Activated B cell treated with CpG ODN at 0.5 μM for 24 hours (primary cell): Measurements from ENCODE around the gene FBXL7. TPM values are rescaled to one million over a fixed set of nuclear protein-coding genes. Genes with fewer than 3 reads are reported as not detected.

Experiments
- ATAC-seq: fragments of 200-7000 bp; cut with Tn5 transposase; one replicate; pipeline ENCODE4 v1.10.0; 2021; ENCODE audit warnings: low read depth, mild to moderate bottlenecking, moderate library complexity
- CTCF ChIA-PET: fragments of 350-600 bp; sonication (Branson Sonifier 250); formaldehyde crosslinking; loops from one replicate; lab custom pipeline; 2021; ENCODE audit warnings: antibody characterized with exemption; lab: Charles Lee
- POLR2A ChIA-PET: fragments of 350-600 bp; sonication (Branson Sonifier 250); formaldehyde crosslinking; loops from one replicate; lab custom pipeline; 2021; ENCODE audit warnings: antibody characterized with exemption; lab: Charles Lee
- DNase-seq: peaks from one replicate; pipeline ENCODE4 v3.0.0; 2022
- H3K27ac Mint-ChIP-seq: one replicate; pipeline ENCODE4 v1.8.0; 2020; ENCODE audit warnings: mixed read lengths
- H3K27me3 Mint-ChIP-seq: one replicate; pipeline ENCODE4 v1.8.0; 2021; ENCODE audit warnings: mixed read lengths
- H3K36me3 Mint-ChIP-seq: one replicate; pipeline ENCODE4 v1.8.0; 2021; ENCODE audit warnings: low read depth, mixed read lengths
- H3K4me1 Mint-ChIP-seq: one replicate; pipeline ENCODE4 v1.8.0; 2021; ENCODE audit warnings: mixed read lengths
- H3K4me3 Mint-ChIP-seq: one replicate; pipeline ENCODE4 v1.8.0; 2020; ENCODE audit warnings: mild to moderate bottlenecking, mixed read lengths
- H3K9me3 Mint-ChIP-seq: one replicate; pipeline ENCODE4 v1.8.0; 2020; ENCODE audit warnings: mixed read lengths
- CTCF ChIP-seq: fragments of 200-600 bp; IDR thresholded peaks from one replicate; pipeline ENCODE4 v1.8.0; 2022; ENCODE audit warnings: antibody characterized with exemption, mild to moderate bottlenecking
- intact Hi-C: fragments of 100-400 bp; cut with micrococcal nuclease; formaldehyde crosslinking; loops from one replicate; pipeline ENCODE4 v1.15.1; 2024
- total RNA-seq: library from RNA; stranded (reverse); gene quantifications from 2 replicates; pipeline ENCODE4 v1.2.3, GENCODE V29; 2022

FBXL7 gene
- total RNA-seq, 1 donor from 2014 or later, result not detected

DNA sequence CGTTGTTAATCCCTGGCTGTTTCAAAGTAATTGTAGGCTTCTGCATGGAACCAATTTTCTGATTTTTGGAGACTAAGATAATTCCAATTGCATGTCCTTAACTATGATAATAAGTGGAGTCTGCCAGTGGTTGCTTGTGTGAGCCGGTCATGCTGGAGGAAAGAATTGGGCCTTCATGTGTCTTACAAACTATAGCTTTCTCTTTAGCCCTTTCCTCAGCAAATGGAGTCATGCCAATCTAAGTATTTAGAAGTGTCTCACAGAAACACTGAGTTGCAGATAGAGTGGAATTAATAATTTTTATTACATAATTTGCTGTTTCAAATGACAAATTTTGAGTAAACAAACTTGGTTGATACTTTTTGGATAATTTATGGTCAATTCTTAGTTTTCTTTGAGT is 200.4 kb downstream of the FBXL7 start:
- no peak overlapping the region for H3K27ac Mint-ChIP-seq
- no peaks in the 10 kb centered on the region for H3K4me1 Mint-ChIP-seq
- ChIA-PET CTCF (no interaction called here), POLR2A (no interaction called here)
- TF ChIP-seq CTCF, result no peak
- intact Hi-C loops, result no loop called here
- no peaks in the 10 kb centered on the region for H3K27me3 Mint-ChIP-seq
- H3K36me3 Mint-ChIP-seq, result no peaks in the 10 kb centered on the region
- no peak overlapping the region for H3K4me3 Mint-ChIP-seq
- ATAC-seq (no peak), DNase-seq (no peak)
- H3K9me3 Mint-ChIP-seq, result no peaks in the 10 kb centered on the region

- no peaks in the 10 kb centered on the region for H3K4me1 Mint-ChIP-seq
- CTCF ChIA-PET, result no interaction called here
Observed at GRCh38 chr5:15702102-15702501, 202.1 kb downstream of the FBXL7 start.

DNA sequence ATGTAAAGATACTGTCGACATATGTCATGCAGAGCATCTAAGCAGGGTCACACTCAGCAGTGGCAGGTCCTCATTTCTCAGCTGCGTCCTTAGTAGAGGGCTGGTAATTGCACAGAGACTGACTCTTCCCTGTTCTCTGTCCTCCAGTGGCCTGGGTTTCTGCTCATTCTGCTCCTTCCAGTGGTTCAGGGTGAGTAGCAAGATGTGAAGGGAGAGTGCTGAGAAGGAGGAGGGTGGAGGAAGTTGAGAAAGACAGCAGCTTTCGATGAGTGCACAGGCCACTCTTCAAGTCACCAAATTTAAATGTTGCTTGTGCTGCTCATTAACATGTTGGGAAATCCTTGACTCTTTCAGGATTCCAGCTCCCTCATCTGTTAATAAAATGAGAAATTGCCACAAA is 203.9 kb downstream of the FBXL7 start:
- CTCF ChIA-PET, result no interaction called here
- peaks cover 6% of the 10 kb centered on the region for H3K9me3 Mint-ChIP-seq
- H3K36me3 Mint-ChIP-seq, result no peaks in the 10 kb centered on the region
- intact Hi-C loops, result no loop called here
- POLR2A ChIA-PET, result no interaction called here
- ATAC-seq (no peak), DNase-seq (no peak)
- no peak for TF ChIP-seq CTCF
- H3K4me3 Mint-ChIP-seq, result no peak overlapping the region
- H3K27ac Mint-ChIP-seq, result no peak overlapping the region
- H3K27me3 Mint-ChIP-seq, result no peaks in the 10 kb centered on the region
- H3K4me1 Mint-ChIP-seq, result no peaks in the 10 kb centered on the region

More at GRCh38 chr5:15702102-15702501, 202.1 kb downstream of the FBXL7 start:
- peaks cover 6% of the 10 kb centered on the region for H3K9me3 Mint-ChIP-seq
- POLR2A ChIA-PET, result no interaction called here
- DNase-seq (no peak), ATAC-seq (no peak)
- intact Hi-C loops, result no loop called here
- H3K27ac Mint-ChIP-seq, result no peak overlapping the region
- H3K4me3 Mint-ChIP-seq, result no peak overlapping the region
- H3K27me3 Mint-ChIP-seq, result no peaks in the 10 kb centered on the region
- no peaks in the 10 kb centered on the region for H3K36me3 Mint-ChIP-seq
- no peak for TF ChIP-seq CTCF

- CTCF ChIA-PET, result no interaction called here
- H3K4me1 Mint-ChIP-seq, result no peaks in the 10 kb centered on the region
Observed at GRCh38 chr5:15704397-15704947, 204.5 kb downstream of the FBXL7 start.

GRCh38 chr5:15707631-15708030 is 207.7 kb downstream of the FBXL7 start:
- H3K4me1 Mint-ChIP-seq, result no peaks in the 10 kb centered on the region
- intact Hi-C loops, result no loop called here
- TF ChIP-seq CTCF, result no peak
- DNase-seq (no peak), ATAC-seq (no peak)
- no peak overlapping the region for H3K27ac Mint-ChIP-seq
- ChIA-PET CTCF (interaction anchor here (0.9 kb wide), 1 partner anchor 12 kb away, joined by 3 read pairs; no protein-coding TSS in a partner anchor), POLR2A (no interaction called here)
- no peaks in the 10 kb centered on the region for H3K36me3 Mint-ChIP-seq
- no peaks in the 10 kb centered on the region for H3K27me3 Mint-ChIP-seq
- no peak overlapping the region for H3K4me3 Mint-ChIP-seq
- H3K9me3 Mint-ChIP-seq, result peaks cover 10% of the 10 kb centered on the region

More at GRCh38 chr5:15704397-15704947, 204.5 kb downstream of the FBXL7 start:
- POLR2A ChIA-PET, result no interaction called here
- Mint-ChIP-seq H3K9me3 (peaks cover 6% of the 10 kb centered on the region), H3K36me3 (no peaks in the 10 kb centered on the region), H3K4me3 (no peak overlapping the region), H3K27me3 (no peaks in the 10 kb centered on the region), H3K27ac (no peak overlapping the region)
- no peak for ATAC-seq
- intact Hi-C loops, result no loop called here
- no peak for TF ChIP-seq CTCF
- no peak for DNase-seq
